HG03196 (cell line): Measurements from ENCODE around the gene ILF3.

Source experiments
- ATAC-seq: cut with Tn5 transposase; IDR thresholded peaks from one replicate; pipeline ENCODE4 v1.9.1; 2021; ENCODE audit not compliant: unreplicated experiment

ILF3 gene

DNA sequence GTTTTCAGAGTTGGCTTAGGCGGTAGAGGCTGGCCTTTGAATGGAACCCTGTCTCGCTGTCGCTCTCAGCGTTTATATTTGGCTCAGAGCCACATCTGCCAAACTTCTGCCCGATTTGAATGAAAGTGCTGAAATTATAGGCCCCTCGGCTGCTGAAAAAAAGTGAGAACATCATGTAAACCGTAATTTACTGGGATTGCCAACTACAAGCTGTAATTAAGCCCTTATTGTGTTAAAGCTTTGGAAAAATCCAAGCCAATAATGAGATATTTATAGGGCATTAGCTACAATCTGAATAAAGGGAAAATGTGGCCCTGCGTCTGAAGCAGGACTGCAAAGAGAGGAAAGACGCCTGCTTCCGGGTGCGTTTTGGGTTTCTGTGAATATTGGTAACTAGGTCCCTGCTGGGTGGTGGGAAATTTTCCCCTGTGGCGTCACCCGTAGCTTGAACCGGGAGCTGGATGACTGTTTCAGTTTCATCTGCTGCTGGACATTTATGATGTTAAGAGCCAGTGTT is 73.6 kb downstream of the ILF3 start:
- no peak for ATAC-seq

DNA sequence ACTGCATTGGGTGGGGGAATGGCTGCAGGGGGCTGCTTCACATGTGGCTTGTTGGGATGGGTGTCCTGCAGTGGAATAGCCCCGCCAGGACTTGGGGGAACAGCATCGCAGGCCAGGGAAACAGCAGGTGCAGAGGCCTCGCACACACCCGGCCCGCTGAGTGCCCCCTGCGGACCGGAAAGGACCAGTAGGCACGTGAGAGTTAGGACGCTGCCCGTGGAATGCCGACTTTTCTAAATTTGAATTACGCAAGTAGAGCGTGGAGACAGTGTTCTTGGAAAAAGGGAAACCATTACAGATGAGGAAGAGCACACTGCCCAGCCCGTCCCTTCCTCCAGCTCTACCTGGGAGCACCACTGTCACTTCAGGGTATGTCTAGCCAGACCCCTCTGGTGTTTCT is 75.3 kb downstream of the ILF3 start:
- no peak for ATAC-seq

DNA sequence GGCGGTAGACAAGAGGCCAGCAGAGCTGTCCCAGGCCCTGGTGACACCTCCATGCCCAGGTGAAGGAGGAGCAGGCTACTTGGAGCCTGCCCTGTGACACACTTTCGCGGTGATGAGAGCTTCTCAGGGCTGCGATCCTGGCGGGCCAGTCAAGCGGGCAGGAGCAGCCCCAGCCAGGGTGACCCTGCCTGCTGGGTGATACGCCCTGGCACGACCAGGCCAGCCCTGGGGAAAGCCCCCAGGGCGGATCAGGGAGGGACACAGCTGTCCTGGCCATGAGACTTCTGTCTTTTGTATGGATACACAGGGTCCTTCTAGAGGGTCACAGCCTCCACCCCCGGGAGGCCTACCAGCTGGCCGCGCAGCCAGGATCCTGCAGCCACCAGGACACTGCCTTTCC is 76.8 kb downstream of the ILF3 start:
- no peak for ATAC-seq

DNA sequence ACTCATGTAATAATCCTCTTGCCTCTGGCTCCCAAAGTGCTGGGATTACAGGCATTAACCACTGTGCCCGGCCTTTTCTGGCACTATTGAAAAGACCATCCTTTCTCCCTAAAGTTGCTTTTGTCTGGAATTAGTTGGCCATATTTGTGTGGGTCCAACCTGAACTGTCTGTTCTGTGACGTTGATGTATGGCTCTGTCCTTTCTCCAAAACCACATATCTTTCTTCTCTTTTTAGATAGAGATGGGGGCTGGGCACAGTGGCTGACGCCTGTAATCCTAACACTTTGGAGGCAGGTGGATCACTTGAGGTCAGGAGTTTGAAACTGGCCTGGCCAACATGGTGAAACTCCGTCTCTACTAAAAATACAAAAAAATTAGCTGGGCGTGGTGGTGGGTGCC is 81.6 kb downstream of the ILF3 start:
- no peak for ATAC-seq

DNA sequence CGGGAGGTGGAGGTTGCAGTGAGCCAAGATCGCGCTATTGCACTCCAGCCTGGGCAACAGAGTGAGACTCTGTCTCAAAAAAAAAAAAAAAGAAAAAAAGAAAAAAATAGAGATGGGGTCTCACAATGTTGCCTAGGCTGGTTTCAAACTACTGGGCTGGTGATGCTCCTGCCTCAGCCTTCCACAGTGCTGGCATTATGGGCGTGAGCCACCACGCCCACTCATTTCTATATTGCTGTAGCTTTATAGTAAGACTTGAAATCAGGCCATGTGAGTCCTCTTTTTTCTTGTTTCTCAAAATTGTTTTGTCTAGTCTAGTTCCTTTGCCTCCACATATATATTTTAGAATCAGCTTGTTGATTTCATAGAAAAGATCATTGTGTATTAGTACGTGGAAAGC is 82.0 kb downstream of the ILF3 start:
- ATAC-seq = no peak

DNA sequence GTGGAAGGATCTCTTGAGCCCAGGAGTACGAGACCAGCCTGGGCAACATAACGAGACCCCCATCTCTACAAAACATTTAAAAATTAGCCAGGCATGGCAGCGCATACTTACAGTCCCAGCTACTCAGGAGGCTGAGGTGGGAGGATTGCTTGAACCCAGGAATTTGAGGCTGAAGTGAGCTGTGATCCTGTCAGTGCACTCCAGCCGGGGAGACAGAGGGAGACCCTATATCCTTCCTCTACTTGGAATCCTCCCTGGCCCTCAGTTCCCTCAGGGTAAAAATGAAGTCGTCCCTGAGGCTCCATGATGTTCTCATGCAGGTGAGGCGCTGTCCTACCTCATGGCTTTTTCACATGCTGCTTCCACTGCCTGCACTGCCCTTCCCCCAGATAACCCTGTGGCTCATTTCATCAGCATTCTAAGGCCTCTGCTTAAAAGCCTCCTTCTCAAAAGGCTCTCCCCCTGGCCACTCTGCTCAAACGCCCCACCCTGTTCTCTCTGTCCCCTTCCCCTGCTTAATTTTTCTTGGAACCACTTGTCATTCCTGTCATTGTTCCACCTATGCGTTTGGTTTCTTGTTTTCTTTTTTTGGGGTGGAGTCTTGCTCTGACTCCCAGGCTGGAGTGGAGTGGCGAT is 82.9 kb downstream of the ILF3 start:
- ATAC-seq = no peak

DNA sequence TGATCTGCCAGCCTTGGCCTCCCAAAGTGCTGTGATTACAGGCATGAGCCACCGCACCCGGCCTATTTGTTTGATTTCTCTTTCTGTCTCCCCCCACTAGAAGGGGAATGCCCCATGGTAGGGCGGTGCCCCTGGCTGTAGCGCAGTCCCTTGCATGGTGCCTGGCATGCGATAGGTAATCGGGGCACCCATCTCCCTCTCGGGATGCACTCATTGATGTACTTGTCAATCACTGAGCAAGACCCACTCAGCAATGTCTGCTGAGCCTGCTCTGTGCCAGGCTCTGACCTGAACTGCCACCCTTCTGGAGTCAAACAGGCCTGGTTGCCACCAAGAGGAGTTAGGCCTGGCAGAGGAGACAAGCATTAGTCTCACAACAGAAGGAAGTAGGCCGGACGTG is 83.6 kb downstream of the ILF3 start:
- no peak for ATAC-seq

DNA sequence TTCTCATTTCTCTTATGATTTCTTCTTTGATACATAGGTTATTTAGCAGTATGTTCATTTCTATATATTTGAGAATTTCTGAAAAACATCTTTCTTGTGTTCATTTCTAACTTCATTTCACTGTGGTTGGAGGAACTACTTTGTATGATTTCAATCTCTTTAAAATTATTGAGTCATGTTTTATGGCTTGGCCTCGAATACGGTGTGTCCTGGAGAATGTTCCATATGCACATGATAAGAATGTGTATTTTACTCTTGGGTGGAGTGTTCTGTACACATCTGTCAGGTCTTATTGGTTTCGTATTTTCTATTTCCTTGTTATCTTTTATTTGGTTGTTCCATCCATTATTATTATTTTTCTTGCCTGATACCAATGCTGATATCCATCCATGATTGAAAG is 86.7 kb downstream of the ILF3 start:
- no peak for ATAC-seq
